ENCODE measurements around the gene TIAM1.
A peak's percentile ranks its signal among the peaks of the same experiment; 100 is the strongest.

The TIAM1 gene

GRCh38 chr21:31161157-31161556 is 182.9 kb downstream of the TIAM1 start:
- DNase-seq: no peak

- DNase-seq: no peak
Measured at GRCh38 chr21:31159808-31160207, 184.3 kb downstream of the TIAM1 start.

- no peak for DNase-seq
Measured at GRCh38 chr21:31158789-31159581, 185.1 kb downstream of the TIAM1 start.

- DNase-seq: no peak
Measured at GRCh38 chr21:31157756-31158155, 186.3 kb downstream of the TIAM1 start.

GRCh38 chr21:31156662-31157061 is 187.4 kb downstream of the TIAM1 start:
- DNase-seq: no peak

- no peak for DNase-seq
Measured at GRCh38 chr21:31156169-31156568, 187.9 kb downstream of the TIAM1 start.

GRCh38 chr21:31151156-31152045 is 192.7 kb downstream of the TIAM1 start:
- no peak for DNase-seq

GRCh38 chr21:31145274-31145673 is 198.8 kb downstream of the TIAM1 start:
- no peak for DNase-seq

GRCh38 chr21:31143036-31143435 is 201.0 kb downstream of the TIAM1 start:
- no peak for DNase-seq

- DNase-seq: no peak
Measured at GRCh38 chr21:31142600-31142999, 201.5 kb downstream of the TIAM1 start.

GRCh38 chr21:31141389-31142000 is 202.6 kb downstream of the TIAM1 start:
- no peak for DNase-seq

- DNase-seq: no peak
Measured at GRCh38 chr21:31140676-31141075, 203.4 kb downstream of the TIAM1 start.

GRCh38 chr21:31140025-31140424 is 204.0 kb downstream of the TIAM1 start:
- DNase-seq: no peak

GRCh38 chr21:31137960-31138359 is 206.1 kb downstream of the TIAM1 start:
- no peak for DNase-seq

GRCh38 chr21:31136891-31137290 is 207.2 kb downstream of the TIAM1 start:
- DNase-seq: no peak

GRCh38 chr21:31135531-31136184 is 208.4 kb downstream of the TIAM1 start:
- no peak for DNase-seq

GRCh38 chr21:31133243-31133830 is 210.7 kb downstream of the TIAM1 start:
- no peak for DNase-seq

- peak; percentile 21 for DNase-seq
Measured at GRCh38 chr21:31132574-31133242, 211.4 kb downstream of the TIAM1 start.

GRCh38 chr21:31130821-31131220 is 213.2 kb downstream of the TIAM1 start:
- no peak for DNase-seq

GRCh38 chr21:31128234-31128633 is 215.8 kb downstream of the TIAM1 start:
- DNase-seq: no peak

- DNase-seq: no peak
Measured at GRCh38 chr21:31124010-31124409, 220.1 kb downstream of the TIAM1 start.

GRCh38 chr21:31119199-31119598 is 224.9 kb downstream of the TIAM1 start:
- DNase-seq: no peak

Data from effector CD8-positive, alpha-beta T cell (primary cell).